ENCODE data around the gene GRIK4.

The GRIK4 gene

DNA sequence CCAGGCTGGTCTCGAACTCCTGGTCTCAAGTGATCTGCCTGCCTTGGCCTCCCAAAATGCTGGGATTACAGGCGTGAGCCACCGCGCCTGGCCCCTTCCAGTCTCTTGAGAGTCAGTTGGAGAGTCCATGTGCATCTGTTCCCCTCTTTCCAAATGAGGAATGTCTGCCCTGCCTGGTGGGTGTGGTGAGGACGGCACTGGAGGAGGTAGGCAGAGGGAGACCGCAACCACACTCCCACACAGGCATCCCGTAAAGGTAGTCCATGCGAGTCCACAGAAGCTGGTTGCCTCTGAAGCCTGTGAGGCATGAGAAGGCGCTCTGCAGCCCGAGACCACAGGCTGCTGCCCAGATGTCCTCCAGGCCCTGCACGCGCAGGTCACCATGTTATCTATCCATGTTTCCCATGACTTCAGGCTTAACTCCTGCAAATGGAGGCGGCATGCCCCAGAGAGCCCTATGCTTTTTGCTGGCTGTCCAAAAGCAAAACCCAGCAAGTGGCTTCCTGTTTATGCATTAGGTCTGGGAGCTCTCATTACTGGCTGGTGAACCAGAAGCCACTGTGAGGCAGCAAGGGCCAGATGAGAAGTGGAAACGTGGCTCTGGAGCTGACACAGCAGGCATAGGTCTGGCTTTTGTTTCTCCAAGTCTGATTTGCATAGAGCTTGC lies 43.4 kb downstream of the GRIK4 start:
- DNase-seq: no peak

DNA sequence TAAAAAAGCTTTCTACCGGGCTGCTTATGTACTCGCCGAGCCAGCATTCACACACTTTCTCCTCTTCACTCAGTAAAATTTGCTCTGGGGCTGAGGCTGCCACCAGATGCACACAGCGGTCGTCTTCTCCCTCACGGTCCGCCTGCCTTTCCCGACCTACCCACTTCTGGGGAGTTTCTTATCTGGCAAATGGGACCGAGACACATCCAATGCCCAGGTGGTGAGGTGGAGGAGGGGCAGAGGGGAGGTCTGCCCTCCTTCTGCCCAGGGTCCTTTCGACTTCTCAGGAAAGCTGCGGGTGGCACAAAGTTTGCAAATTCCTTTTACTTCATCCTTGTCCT lies 43.9 kb downstream of the GRIK4 start:
- DNase-seq: no peak

DNA sequence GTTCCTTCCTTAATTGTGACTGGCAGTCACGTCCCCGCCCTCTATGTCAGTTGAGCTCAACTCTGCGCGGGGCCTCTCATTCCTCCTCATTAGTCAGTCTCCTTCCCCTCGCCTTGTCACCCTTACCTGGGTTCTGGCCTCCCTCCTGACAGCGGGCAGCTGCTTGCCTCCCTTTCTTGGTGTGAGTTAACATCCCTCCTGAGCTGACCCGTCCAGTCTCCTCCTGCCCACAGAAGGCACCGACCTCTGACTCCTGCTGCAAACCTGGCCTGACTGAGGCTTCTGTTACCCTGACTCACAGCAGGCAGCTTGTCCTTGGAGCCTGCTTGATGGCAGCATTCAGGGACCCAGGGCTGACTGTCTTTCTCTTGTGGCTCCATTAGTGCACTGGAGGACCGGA lies 45.2 kb downstream of the GRIK4 start:
- no peak for DNase-seq

DNA sequence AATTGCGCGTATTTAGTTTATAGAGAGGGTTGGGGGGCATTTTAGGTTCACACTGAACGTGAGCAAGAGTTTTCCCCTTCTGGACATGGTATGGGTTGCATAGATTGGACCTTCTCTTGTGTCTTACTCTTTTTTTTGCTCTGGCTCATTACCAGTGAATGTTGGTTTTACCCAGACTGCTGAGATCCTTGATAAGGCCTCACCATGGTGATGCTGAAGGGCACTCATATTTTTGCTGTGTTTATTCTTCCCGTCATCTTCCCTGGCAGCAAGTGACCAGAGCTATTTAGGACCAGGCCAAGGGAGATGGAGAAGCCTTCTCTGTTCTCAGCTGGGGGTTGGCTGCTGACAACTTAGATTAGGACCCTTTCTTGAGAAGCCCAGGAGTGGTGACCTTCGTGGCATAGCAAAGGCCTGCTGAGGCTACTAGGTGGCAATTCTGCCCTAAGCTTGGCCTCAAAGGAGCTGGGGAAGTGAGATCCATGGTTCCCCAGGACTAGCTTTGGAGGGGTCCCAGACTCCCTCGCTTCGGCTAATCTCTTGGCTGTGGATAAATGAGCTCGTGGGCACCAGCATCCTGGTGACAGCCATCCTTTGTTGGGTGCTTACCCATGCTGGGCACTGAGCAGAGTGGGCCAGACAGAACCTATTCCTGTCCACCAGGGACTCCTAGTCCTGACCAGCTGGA lies 47.3 kb downstream of the GRIK4 start:
- DNase-seq: no peak

DNA sequence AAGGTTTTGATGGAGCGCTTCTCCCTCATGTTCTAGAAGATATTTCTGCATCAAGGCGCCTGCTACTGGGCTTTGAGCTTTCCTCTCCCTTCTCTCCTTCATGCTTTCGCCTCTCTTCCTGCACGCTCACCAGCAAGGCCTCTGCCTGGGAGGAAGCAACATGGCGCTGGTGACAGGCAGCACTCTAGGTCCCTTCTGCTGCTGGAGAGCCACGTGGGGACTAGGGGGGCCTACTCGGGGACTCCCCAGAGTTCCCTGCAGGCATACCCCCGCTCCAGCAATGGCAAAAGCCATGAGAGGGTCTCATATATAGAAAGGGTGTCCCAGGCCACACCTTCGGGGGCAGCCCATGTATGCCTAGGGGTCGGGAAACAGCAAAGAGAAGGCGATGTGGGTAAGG lies 49.7 kb downstream of the GRIK4 start:
- no peak for DNase-seq

DNA sequence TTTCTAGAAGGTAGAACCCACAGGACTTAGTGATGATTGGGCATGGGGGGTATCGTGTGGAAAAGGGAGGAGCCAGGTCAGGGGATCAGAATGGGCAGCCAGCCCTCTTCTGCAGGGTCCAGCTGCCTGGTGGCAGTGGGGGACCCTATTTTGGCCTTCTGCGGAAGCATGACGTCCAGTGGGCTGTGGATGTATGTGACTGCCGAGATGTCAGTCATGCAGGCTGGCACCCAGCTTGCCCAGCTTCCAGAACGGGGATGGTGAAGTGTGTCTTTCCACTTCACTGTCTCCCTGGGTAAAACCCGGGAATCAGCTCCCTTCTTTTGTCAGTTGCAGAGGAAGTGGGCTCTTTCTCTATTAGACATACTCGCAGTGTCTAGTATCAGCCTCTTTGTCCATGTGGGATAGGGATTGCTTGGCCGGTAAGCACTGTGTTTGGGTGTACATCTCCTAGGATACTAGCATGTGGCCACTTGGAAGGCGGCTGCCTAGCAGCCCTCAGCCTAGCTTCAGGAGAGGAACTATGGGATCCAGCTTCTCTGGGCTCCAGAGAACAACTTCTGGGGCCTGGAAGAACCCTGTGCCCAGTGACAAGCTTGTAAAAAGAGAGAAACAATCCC lies 51.4 kb downstream of the GRIK4 start:
- no peak for DNase-seq

DNA sequence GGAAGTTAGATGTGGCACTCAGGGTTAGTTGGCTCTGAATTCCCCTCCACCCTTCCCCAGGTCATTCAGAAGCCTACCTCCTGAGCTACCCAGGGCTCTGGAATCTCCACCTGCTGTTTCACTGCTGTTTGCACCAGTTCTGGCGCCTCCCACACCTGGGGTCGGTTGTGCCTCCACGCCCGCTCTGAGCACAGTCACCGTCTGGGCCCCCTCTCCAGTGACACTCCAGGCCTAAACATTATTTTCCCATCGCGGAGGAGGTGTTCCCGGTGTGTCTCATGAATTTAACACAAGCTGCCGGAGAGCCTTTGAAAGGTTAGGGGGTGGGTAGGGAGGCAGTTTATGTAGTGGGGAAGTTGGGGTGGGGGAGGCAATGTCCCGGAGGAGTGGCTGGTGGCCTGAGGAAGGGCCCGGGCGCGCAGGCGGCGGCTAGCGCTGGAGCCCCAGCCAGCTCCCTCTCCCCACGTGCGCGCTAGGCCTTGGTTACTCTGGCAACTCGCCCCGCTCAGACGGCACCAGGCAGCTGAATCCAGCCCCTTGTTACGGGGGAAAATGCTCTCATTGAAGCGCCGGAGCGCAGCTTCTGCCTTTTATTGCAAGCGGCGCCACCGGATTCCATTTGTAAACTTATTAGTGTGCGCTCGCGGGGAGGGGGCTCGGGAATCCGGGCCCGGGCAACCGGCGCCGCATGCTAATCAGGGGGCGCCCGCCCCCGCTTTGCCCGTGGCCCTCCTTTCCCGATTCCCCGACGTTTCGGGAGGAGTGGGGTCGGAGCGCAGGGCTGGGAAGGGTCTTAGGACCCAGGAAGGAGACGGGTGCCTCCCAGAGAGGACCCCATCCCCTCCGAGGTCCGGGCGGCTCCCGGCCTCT lies 52.4 kb downstream of the GRIK4 start:
- DNase-seq: no peak

DNA sequence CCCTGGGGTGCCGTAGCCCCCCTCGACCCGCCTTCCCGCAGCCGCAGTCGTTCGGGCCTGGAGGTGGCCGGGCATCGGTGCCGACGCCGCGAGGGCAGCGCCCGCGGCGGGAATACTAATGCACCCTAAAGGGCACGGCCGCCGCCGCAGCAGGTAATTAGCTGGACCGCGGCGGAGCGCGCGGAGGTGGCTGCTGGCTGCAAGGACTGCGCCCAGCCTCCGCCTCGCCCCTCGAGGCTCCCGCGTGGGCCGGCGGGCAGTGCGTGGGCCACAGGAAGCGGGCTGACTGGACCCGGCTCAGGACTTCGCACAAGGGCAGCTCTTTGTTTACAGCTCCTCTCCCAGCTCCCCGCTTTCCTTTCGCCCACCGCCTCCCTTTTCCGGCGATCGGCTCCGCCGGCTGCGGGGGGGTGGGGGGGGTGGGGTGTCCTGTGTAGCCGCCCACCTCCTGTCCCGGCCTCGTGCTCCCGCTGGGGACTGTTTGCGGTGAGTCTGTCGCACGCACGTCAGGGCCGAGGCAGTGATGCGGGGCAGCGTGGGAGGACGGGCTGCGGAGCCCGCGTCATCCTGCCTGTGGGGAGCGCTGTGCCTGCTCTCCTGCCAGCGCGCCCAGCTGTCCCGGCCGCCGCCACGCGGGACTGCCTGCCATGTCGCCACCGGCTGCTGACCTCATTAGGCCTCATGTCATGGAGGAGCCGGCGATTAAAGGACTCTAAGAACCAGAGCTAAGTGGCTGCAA lies 53.2 kb downstream of the GRIK4 start:
- no peak for DNase-seq

DNA sequence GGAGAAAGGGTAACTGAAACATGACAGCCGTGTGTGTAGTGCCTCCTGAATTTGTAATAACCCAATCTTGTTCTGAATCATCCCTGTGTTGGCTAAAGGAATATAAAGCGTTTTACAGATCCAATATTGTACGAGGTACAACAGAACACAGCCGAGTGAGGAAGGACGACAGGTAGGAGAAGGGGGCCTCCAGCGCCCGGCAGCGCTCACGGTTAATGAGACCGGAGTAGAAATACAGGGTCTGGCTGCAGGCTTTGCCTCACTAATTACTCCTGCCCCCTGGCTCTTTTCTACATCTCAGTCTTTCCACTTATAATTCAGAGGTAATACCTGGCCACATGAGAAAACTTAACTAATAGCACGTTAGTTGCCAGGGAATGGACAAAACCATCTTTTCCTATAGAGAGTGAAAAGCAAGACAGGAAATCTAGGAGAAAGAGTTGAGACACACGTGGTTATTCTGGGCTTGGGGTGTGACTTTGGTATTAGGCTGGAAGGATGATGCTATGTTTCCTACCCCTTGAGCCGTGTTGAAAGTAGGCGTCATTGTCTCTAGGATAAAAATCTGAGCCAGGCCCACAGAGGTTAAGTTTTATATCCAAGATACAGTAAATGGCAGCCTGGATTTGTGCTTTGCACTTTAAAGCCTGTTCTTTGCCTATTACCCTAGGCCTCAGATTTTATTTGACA lies 54.1 kb downstream of the GRIK4 start:
- no peak for DNase-seq

DNA sequence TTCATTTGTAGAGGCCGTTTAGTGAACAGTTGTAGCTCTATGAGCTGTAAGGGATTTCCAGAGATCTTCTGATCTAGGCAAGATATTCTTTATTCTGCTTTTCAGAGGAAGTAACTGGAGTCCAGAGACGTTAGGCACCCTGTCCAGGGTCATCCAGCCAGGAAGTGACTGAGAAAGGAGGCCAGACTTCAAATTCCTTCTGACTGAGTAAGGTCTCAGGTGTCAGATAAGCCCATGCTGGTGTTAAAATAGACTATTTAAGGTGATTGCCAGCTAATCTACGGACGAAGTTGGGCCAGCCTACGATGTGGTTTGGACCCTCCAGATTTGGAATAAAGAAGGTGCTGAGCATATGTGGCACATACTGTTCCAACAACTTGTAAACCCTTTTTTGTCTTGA lies 54.6 kb downstream of the GRIK4 start:
- no peak for DNase-seq

DNA sequence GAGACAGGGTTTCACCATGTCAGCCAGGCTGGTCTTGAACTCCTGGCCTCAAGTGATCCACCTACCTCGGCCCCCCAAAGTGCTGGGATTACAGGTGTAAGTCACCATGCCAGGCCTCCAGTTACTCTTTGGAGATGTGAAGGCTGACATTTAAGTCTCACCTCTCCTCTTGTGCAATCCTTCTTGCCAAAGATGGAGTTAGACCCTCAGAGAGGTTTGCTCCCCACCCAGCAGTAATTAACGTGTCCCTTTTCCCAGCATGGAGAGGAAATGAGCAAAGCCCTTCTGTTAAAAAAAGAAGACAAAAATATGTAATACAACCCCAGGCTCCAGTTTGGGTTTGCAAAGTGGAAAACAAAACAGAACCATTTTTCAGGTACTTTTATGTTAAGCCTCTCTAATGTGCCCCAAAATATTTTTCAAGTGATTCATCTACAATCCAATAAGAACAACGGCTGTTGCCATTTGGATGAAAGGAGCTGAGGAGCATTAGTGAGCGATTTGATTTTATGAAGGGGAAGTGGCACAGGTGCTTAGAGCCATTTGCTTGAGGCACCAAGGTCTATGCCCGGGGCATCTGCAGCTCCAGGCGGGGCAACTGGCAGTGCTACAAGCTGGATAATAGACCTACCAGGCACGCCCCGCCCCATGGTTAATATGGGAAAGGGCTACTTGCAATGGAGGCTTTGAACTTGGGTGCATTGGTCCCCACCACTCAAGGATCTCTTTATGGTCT lies 57.2 kb downstream of the GRIK4 start:
- no peak for DNase-seq

DNA sequence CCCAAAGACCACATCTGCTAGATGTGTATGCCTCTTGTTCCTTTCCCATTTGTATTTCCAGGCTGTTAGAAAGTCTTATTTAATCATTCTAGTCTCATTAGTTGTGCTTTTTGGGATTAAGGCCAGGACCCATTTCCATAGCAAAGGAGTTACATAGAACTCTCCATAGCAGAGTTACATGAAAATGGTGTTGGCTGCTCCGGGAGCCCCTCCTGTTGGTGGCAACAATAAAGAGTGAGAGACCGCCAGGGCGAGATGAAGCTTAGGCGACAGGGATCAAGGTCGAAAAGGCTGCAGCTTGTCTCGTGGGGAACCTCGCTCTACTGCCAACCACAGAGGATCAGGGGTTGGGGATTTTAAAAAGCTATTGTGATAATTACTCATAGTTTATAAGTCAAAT lies 58.3 kb downstream of the GRIK4 start:
- no peak for DNase-seq

DNA sequence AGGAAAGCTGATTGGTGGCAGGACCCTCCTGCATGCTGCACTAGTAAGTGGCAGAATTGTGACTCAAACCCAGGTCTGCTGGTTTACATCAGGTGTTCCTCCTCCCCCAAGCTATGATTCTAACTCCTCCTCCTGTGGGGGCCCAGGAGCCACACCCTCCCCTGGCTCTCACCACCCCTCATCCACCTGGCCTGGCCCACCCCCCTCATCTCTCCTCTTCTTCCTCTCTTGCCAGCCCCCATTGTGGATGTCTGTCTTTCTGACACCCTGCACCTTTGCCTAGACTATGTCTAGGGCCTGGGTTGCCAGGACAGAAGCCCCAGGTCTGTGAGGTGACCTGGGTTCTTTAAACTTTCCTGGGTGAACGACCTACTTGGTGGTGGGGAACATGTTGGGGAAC lies 59.9 kb downstream of the GRIK4 start:
- DNase-seq: no peak

DNA sequence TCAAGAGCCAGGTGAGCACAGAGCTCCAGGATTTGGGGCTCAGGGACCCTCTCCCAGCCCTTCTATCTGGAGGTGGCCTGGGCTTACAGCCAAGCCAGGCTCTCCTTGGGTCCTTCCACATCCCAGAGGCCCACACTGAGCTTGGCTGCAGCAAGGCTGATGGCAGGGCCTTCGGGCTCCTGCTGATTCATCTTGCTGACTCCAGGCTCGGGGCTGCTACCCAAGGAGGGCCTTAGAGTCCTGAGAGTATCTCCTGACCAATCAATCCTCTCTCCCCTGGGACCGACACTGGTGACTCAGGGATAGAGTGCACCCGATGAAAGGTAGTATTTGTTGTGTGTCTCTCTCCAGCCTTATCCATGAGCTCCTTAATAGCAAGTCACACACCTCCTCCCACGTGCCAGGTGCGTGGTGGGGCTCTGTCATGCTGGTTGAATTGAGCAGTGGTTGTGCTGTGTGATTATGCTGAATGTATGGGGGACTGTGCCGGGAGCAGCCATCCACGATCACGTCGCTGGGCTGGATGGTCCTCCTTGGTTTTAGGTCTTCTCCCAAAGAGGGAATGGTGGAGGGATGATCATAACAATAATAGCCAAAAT lies 62.3 kb downstream of the GRIK4 start:
- DNase-seq: no peak

DNA sequence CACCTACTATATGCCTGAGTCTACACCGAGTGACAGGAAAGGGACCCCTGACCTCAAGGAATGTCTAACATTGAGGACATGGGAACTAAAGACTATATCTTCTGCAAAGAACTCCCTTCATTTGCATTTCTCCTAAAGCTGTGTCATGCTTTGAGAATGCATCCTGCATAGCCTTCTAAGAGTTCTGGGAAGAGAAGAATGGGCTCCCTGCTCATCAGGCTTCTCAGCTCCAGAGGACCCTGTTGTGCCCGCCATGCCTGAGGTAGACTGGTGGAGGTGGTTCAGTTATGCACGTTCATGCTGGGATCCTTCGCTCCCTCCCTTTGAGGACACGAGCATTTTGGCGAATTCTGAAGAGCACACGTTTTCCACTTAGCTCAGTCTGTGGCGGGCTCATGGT lies 63.3 kb downstream of the GRIK4 start:
- DNase-seq: no peak

DNA sequence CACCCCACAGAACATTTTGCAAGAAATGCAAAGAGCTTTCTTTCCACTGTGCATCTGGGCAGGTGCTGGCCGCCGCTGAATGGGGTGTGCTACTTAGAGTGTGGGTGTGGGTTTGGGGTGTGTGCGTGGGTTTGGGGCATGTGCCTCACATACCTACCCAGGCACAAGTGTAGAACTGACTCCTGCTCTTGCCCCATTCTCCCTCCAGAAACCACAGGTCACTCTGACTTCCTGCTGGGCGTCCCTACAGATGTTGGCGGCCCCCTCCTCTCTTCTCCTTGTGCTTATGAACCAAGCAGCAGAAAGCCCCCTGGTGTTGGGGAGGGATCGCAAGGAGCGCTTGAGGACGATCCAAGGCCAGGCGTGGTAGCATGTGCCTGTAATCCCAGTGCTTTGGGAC lies 63.9 kb downstream of the GRIK4 start:
- DNase-seq: no peak

DNA sequence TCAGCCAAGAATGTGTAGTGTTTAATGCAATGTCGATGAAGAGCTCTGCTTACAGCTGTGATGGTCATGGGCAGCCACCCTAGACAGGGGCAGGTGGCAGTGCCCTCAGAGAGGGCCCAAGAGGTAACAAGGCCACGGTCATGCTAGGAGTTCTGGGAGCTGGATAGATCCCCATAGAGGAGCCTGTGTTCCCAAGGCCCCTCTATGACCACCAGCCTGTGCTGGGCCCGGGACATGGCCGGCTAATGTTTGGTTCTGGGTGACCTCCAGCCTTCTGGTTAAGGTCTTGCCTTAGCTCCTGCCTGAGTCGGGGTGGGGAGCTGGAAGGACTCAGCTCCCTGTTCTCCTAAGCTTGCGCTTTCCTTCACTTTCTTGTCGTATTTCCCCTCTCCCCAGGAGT lies 65.1 kb downstream of the GRIK4 start:
- no peak for DNase-seq

DNA sequence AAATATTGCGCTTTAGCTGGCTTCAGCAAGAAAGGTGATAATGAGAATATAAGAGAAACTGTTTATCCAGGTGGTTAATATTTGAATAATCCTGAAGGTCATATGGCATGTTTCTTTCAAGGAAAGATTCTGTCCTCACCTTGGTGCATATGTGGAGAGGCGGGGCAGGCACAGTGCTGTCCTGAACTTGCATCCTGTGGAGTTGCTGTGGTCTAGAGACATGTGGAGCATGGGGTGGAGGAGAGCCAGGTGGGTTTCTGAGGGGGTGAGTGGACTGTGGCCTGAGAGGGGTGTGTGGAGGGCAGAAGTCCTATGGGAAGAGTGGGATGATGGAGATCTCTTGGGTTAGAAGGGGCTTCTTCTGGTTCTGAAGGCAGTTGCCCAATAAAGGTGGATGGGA lies 65.5 kb downstream of the GRIK4 start:
- DNase-seq: no peak

DNA sequence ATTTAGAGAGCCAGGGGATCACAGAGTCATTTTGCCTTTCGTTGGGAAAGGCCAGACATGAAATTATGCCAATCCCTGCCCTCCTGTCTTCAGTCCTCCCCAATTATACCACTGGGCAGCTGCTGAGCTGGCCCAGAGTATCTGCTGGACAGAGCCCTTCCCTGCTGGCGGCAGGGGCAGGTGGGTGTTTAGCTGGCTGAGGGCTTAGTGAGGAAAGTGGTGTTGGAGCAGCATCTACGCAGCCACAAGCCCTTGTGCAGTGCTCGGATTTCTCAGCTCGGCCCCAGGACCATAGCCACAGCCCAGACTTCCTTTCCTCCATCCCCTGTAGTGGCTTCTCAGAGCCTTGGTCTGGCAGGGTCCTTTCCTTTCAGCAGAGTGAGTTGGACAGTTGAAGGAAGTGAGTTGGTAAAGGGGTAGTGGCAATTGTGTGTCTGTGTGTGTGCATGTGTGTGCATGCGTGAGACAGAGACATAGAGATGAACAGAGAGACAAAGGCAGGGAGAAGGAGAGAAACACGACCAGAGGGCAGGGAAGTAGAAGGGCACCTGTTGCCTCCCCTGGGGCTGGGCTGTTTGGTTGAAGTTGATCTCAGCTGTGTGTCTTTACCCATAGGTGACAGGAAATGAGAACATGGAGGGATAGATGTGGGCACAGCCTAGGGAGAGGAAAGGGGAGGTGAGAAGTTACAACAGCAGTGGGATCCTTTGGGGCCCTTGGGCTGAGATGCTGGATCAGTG lies 66.2 kb downstream of the GRIK4 start:
- no peak for DNase-seq

DNA sequence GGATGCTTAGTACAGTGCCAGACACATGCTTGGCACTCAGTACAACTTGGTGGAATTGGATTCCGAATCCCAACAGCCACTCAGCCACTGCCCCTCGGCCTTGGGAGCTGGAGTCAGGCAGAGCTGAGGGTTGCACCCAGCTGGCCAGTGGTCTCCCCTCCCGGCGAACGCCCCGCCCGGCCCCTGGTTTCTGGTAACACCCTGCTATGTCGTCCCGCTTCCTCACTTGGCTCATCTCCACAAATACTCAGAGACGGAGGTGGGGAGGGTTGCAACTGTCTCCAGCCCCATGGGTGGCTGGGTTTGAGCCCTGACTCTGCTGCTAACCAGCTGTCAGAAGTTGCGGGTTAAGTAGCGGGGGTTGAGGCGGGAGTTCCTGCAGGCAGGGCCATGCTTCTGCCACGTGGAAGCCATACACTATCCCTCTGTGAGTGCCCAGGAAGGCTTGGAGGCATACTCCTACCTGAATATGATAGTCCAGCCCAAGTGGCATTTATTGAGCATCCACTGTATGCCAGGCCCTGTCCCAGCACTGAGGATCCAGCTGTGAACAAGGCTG lies 67.1 kb downstream of the GRIK4 start:
- no peak for DNase-seq
